NOMO-1 treated with dmso at 0.1 percent for 144 hours (cell line): ENCODE measurements around the gene CHERP.
"Not testable (repeated sequence)": the region's sequence is repeated elsewhere in the genome, so short reads cannot be mapped to it uniquely, and the experiment has no call there.

Experiments
- DNase-seq: peaks from one replicate; lab custom pipeline; 2025; ENCODE audit not compliant: unreplicated experiment; lab: John Stamatoyannopoulos, UW

The CHERP gene

DNA sequence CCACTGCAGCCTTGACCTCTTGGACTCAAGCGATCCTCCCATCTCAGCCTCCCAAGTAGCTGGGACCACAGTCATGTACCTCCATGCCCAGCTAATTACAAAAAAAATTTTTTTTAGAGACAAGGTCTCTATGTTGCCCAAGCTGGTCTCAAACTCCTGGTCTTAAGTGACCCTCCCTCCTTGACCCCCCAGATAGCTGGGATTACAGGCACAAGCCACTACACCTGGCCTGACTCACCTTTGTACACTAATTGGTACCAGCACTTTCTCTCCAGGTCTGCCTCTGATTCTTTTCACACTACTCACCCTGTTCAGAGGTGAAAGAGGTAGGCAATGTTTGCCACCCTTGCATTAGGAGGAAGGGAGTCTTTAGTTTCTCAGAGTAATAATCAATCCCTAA is 64.9 kb downstream of the CHERP start:
- DNase-seq: no peak

DNA sequence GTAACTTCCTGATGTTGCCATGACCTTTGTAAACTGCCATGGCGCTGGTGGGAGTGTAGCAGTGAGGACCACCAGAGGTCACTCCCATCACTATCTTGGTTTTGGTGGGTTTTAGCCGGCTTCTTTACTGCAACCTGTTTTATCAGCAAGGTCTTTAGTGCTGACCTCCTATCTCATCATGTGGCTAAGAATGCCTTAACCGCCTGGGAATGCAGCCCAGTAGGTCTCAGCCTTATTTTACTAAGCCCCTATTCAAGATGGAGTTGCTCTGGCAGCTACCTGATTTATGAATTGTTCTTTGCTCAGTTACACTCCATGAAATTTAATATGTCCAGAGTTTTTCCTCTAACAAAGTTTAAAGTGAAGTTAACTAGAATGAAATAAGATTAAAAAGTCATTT is 65.8 kb downstream of the CHERP start:
- DNase-seq: no peak

DNA sequence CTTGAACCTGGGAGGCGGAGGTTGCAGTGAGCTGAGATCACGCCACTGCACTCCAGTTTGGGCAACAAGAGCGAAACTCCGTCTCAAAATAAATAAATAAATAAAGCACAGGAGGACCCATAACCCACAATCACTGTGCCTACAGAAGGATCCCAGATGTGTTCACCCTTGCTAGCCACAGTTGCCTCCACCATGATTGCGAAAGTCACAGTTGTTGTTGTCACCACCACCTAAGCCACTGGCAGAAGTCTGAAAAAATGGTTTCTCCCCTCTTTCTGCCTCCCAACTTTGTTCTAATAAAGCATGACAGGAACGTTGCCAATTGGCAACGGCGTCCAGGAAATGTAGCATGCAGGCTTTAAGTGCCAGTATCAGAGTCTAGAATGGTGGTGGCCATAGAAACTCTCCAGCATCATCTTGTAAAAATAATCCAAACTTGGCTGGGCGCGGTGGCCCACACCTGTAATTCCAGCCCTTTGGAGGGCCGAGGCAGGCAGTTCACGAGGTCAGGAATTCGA is 68.3 kb downstream of the CHERP start:
- DNase-seq: no peak

DNA sequence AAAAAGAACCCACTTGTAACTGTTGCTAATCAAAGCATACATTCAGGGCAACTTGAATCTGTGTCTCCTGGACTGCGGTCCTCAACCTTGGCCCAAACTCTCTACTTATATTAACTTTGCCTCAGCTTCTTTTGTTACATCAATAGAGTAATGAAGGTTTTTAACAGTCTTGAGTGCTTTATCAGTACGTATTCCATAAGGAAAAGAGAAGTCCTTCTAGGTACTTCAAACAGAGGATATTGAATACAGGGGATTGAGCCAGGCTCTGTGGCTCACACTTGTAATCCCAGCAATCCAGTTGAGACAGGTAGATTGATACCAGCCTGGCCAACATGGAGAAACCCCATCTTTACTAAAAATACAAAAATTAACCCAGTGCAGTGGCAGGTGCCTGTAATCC is 69.2 kb downstream of the CHERP start:
- no peak for DNase-seq

DNA sequence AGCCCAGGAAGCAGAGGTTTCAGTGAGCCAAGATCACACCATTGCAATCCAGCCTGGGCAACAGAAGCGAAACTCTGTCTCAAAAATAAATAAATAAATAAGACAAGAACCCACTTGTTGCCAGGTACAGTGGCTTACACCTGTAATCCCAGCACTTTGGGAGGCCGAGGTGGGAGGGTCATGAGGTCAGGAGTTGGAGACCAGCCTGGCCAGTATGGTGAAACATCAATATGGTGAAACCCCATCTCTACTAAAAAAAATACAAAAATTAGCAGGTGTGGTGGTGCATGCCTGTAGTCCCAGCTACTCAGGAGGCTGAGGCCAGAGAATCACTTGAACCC is 69.7 kb downstream of the CHERP start:
- not testable (repeated sequence) for DNase-seq

DNA sequence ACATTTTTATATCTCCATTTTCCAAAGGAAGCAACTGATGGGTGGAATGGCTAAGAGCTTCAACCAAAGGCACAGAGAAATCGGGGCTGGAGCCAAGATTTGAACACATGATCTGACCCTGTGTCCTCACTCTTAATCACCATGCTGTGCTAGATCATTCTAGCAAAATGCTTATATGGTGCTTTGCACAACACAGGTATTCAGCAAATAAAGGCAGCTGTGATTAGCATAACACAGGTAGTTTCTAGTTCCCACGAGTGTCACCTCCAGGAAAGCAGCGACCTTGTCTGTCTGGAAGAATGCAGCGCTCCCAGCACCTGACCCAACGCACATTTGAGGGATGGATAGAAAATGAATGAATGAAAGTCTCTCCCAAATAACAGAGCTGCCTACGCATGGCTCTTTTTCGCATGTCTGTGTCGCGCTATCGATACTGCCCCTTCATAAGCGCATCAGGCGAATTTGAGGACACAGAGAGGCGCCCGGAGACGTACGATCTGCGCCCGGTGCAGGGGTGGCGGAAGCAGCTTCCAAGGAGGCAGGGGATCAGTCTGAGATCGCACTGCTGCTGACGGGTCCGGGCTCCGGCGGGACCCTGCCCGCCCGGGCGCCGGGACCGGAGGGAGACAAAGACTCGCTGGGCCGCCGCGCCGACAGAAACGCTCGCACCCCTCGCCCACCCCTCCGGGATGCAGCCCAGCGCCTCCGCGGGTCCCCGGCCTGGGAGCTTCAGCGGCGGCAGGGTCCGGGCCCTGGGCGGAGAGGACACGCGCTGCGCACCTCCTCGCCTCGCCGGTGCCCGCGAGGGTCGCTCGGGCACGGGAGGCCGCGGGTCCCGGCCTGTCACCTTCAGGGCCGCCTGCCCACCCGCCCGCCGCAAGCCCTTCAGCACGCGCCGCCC is 71.1 kb downstream of the CHERP start:
- no peak for DNase-seq

DNA sequence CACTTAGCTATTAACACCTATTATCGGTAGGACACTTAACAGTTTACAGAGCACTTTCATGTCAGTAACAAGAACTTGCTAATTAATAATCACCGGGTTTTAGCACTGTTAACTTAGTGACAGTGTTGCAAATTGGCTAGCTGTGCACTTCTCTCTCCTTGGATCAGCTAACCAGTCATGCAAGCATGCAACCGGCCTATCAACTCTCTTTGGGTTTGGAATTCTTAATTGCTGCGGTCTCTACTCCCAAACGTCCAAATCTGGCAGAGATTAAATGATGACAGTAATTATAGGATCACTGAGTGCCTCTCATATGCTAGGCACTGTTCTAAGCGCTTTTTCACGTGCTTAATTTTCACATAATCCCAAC is 71.7 kb downstream of the CHERP start:
- no peak for DNase-seq
